Adrenal gland (tissue), 5 donors: ENCODE measurements around the gene LRPPRC.

Experiments used
- CTCF ChIP-seq, 6 experiments: fragments of 450-650 bp in 4 of 6; fragments of 200-600 bp in 2 of 6; sonication (generic) in 1 of 6; IDR thresholded peaks; 1 replicate in 5 of 6; 2 replicates in 1 of 6; pipeline versions ENCODE4 v1.5.1 to v1.8.0; 2016 to 2021; ENCODE audit warnings: antibody characterized with exemption in 6 of 6, mild to moderate bottlenecking in 2 of 6, moderate library complexity in 1 of 6
- POLR2A ChIP-seq, 2 donors: fragments of 450-650 bp; IDR thresholded peaks; one replicate each; pipeline ENCODE4 v1.6.1; 2017; ENCODE audit warnings: antibody characterized with exemption in 2 of 2, mild to moderate bottlenecking in 2 of 2, moderate library complexity in 1 of 2
- donor health status: DM: no; HTN: no; CAD: no.

GRCh38 chr2:43880471-43880870 lies 115.3 kb downstream of the LRPPRC start:
- TF ChIP-seq CTCF (IDR thresholded peaks at IDR 0.05) (no peak), POLR2A (IDR thresholded peaks at IDR 0.05) (no peak)
